Astrocyte (in vitro differentiated cells and primary cell): ENCODE measurements around the gene PELI1.
"Not testable (repeated sequence)": the region's sequence is repeated elsewhere in the genome, so short reads cannot be mapped to it uniquely, and the experiment has no call there.

ENCODE experiments used
- CTCF ChIP-seq: IDR thresholded peaks from 2 replicates; pipeline ENCODE4 v1.5.1; 2011; ENCODE audit warnings: low read depth, mild to moderate bottlenecking, inconsistent platforms, low read length, moderate library complexity; ENCODE audit not compliant: insufficient read depth
- EZH2 ChIP-seq: IDR thresholded peaks from 2 replicates; pipeline ENCODE4 v1.6.1; 2012; ENCODE audit warnings: mild to moderate bottlenecking, low read length, inconsistent platforms; ENCODE audit not compliant: insufficient read depth

- TF ChIP-seq EZH2, CTCF: not testable (repeated sequence)
These were observed 41.5 kb downstream of the PELI1 start for GRCh38 chr2:64102736-64103135.
